Fibroblast of the conjunctiva (primary cell): ENCODE data around the gene AKR1C3.
"Not testable (repeated sequence)": the region's sequence is repeated elsewhere in the genome, so short reads cannot be mapped to it uniquely, and the experiment has no call there.

ENCODE experiments used
- DNase-seq: peaks from one replicate; pipeline ENCODE4 v3.0.0-alpha.2; 2010; ENCODE audit warnings: low read depth

The AKR1C3 gene

DNA sequence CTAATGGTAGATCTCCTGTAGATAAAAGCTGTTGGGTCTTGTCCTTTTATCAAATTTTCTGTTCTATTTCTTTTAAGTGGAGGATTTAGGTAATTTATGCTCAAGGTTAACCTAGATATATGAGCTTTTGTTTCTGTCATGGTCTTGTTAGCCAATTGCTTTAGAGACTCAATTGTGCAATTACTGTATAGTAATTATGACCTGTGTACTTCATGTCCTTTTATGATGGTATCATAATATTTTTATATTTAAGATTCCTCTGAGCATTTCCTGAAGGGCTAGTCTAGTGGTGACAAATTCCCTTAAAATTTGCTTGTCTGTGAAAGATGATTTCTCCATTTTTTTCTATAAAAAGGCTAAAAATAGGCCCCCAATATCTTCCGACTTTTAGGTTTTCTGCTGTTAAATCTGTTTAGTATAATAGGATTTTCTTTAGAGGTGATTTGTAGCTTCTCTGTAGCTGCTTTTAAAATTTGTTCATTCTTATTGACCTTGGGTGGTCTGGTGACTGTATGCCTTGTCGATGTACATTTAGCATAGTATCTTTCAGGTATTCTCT is 5.4 kb upstream of the AKR1C3 start:
- DNase-seq: no peak

DNA sequence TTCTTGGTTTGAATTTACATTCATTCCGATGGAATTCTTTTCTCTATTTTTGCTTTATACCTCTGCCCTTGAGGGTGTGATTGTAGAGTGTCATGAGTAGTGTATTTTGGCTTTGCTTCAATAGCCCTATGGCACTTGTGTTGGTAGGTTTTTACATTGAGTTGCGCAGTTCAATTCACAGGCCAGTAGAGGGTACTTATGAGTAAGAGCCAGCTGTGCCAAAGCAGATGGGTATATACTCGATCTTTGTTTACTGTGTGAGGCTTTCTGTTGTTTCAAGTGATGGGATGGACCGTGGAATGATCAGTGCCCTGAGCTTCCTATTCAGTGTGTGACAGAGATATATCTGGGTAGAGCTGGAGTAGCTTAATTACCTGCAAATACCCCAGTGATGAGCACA is 4.3 kb upstream of the AKR1C3 start:
- no peak for DNase-seq

DNA sequence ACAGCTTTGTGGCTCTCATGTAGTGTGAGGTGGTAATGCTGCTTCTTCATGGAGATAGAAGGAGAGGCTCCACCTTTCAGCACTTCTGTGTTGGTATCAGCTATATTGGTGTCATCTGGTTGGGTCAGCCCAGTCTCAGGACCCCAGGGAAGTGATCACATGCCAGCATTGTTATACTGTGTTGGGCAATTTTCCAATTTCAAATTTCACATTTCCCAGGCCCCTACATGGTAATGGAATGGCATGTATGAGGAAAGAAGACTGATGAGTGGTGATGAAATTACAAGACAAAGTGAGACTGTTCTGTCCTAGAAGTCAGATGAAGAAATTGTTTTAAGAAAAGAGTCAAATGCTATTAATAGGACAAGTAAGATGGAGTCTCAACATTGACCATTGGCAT is 3.7 kb upstream of the AKR1C3 start:
- DNase-seq: no peak

- no peak for DNase-seq
Observed at GRCh38 chr10:5091196-5091595, 3.0 kb upstream of the AKR1C3 start.

DNA sequence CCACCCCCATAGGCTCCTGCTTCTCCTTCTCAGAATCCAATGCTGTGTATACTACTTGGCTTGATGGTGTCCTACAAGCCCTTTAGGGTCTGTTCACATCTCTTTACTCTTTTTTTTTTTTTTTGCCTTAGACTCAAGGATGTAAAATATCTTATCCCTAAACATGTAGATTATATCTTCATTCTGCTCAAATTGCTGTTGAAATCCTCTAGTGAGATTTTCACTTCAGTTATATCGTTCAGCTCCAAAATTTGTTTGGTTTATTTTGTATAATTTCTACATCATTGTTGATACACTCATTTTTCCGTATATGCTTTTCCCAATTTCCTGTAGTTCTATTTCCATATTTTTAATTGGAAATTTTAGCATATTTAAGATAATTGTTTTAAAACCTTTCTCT is 1.8 kb upstream of the AKR1C3 start:
- no peak for DNase-seq

GRCh38 chr10:5092848-5093790 is 1.1 kb upstream of the AKR1C3 start:
- DNase-seq: no peak

GRCh38 chr10:5095687-5096086 is 1.5 kb downstream of the AKR1C3 start:
- DNase-seq: no peak

GRCh38 chr10:5096108-5096507 is 1.9 kb downstream of the AKR1C3 start:
- DNase-seq: no peak

DNA sequence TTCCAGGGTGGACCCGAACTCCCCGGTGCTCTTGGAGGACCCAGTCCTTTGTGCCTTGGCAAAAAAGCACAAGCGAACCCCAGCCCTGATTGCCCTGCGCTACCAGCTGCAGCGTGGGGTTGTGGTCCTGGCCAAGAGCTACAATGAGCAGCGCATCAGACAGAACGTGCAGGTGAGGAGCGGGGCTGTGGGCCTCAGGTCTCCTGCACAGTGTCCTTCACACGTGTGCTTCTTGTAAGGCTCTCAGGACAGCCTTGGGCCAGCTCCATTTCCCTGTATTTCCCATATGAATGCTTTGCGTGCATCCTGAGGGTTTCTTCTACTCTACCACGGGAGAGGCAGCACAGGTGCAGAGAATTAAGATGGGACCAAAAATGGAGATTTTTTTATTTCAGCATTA is 8.3 kb downstream of the AKR1C3 start:
- DNase-seq: not testable (repeated sequence)

DNA sequence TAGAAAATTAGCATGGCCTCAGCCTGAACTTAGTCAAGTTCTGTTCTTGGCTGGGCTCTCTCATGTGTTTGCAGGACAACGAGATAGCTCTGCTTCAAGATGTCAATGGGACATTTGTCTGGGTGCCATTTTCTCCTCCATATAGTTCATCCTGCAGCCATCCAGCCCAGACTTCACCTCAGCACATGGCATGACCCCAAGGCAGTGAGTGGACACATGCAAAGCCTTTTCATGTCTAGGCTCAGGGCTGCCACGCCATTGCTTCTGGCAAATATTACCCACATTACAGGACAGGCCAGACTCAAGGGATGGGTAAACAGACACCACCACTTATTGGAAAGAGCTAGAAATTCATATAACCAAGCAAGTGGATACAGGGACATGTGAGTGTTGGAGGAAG is 9.3 kb downstream of the AKR1C3 start:
- DNase-seq: no peak

DNA sequence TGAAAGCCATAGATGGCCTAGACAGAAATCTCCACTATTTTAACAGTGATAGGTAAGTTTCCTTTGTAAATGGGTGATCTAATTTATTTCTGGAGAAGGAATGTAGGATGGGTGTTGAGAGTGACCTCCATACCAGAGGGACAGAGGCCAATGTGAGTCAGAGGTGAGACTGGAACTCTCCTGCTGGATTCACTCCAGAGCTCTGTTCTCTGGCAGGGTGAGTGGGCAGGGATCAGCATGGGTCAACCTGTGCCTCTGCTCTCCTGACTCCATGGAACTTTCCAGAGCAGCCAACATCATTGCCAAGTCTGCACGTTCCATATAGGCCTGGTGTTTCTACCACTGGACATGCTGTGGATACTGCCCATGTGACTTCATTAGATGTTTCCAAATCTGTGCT is 11.4 kb downstream of the AKR1C3 start:
- no peak for DNase-seq

- no peak for DNase-seq
Observed at GRCh38 chr10:5106553-5106952, 12.3 kb downstream of the AKR1C3 start.

- DNase-seq: no peak
Observed at GRCh38 chr10:5107860-5108526, 13.8 kb downstream of the AKR1C3 start.

DNA sequence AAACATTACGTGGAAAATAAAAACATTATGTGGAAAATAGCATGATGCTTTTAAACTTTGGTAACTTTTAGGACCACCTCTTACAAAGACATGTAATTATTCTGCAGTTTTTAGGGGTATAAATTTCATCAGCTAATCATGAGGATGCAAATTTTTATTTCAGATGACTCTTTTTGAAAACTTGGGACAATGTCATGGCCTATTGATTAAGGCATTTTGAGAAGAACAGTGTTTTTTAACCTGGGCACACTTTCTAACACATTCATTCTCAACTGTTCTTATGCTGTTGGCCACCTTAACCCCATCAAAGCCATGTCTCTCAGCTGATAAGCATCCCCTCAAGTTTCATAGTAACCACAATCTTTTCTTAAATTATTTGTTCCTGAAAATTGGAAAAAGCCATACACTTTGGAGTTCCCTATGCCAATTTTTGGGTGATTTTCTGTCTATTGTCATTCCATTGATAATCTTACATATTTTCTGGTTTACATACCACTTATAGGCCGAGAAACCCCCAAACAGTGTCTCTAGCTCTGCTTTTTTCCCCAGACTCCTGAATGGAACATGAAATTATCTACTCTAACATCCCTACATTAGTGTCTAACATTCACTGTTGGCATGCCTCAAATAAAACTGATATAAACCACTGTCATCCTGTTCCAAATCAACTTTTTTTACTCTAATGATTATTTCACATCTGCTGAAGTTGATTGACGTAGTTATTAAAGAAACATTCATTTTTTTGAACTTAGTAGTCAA is 14.6 kb downstream of the AKR1C3 start:
- DNase-seq: no peak

DNA sequence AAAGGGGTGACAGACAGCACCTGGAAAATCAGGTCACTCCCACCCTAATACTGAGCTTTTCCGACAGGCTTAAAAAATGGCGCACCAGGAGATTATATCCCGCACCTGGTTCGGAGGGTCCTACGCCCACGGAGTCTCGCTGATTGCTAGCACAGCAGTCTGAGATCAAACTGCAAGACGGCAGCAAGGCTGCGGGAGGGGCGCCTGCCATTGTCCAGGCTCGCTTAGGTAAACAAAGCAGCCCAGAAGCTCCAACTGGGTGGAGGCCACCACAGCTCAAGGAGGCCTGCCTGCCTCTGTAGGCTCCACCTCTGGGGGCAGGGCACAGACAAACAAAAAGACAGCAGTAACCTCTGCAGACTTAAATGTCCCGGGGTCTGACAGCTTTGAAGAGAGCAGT is 15.6 kb downstream of the AKR1C3 start:
- not testable (repeated sequence) for DNase-seq

DNA sequence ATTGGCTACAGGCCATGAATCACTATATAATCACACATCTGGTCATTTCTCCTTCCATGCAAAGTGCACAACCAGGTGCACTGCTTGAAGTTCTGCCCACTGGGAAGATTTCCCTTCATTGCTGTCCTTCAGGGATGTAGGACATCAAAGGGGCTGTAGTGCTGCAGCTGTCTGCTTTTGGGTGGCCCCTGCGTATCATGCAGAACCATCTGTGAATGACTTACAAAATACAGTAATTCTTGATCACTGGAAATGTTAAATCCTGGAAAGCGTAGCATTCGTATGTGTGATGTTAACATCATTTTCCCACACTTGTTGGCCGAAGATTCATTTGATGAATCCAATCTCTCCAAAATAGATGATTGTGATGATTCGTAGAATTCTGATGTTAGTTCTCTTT is 22.4 kb downstream of the AKR1C3 start:
- no peak for DNase-seq

- DNase-seq: no peak
Observed at GRCh38 chr10:5117026-5117425, 22.8 kb downstream of the AKR1C3 start.

- DNase-seq: not testable (repeated sequence)
Observed at GRCh38 chr10:5119997-5120396, 25.8 kb downstream of the AKR1C3 start.

DNA sequence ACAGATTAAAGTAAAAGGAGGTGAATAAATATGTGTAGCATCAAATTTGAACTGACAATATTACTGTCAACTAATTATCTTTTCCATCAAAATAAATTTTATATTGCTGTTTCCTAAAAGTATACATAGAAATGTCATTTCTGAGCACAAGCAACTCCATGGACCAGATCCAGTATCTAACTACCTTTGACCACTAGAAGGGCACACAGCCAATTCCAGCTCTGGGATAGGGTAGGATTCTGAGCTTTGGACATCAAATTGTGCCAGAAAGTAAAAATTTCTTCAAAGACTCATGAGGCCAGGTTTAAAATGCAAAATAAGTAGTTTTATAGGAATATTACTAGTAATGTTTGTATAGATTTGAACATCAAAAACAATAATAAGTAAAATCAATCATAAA is 29.7 kb downstream of the AKR1C3 start:
- DNase-seq: no peak

DNA sequence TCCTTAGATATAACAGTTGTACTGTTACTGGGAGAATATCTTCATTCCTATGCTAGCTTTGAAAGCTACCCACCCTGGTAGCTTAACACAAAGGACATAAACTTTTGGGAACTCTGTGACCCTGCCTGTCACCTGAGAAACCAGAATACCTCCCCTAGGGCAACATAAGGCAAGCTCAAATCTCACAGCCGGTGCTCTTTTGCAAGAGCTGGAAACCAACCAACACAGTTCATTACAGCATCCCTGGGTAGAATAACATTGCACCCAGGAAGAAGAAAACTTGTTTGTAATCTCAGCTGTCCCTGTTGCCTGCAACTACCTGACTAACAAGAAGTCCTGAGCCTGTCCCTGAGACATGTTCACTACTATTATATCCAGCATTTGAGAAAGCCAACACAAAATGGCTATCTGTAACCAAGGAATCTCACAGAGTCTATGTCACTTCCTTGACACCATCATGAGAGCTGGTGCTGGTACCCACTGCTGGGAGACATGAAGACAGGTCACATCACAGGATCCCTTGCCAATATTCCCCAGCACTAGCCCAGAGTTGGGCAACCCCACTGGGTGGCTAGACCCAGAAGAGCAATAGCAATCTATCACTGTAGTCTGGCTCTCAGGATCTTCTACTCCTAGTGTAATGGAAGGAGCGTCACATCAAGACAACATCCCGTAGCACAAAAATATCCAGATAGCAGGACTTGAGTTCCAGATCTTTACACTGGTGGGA is 31.3 kb downstream of the AKR1C3 start:
- no peak for DNase-seq

DNA sequence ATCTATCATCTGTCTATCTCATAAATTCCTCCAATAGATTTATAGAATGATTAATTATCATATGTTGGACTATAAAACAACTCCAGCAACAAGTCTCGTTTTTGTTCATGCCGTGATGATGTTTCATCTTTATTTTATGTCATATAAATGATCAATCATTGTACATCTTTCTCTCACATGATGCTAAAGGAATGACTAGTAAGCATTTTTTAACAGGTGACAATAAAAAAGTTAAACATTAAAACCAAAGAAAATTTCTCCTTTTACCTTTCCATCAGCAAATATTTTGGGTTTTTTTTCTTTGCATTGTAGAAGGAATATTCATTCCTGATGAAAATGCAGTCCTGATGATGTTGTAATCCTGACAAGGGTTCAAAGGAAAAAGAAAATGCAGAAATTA is 41.4 kb downstream of the AKR1C3 start:
- no peak for DNase-seq
